ENCODE results near the gene S100A16.

GRCh38 chr1:153602749-153603148 is 10.2 kb downstream of the S100A16 start:
- TF ChIP-seq POLR2AphosphoS5 (IDR thresholded peaks at IDR 0.05; ENCODE audit: low read depth, low read length) (no peak), POLR2A (IDR thresholded peaks at IDR 0.05; ENCODE audit: low read depth, low read length) (no peak)

Measured in GM12892 (cell line).